ENCODE measurements around the gene EVC2.

DNA sequence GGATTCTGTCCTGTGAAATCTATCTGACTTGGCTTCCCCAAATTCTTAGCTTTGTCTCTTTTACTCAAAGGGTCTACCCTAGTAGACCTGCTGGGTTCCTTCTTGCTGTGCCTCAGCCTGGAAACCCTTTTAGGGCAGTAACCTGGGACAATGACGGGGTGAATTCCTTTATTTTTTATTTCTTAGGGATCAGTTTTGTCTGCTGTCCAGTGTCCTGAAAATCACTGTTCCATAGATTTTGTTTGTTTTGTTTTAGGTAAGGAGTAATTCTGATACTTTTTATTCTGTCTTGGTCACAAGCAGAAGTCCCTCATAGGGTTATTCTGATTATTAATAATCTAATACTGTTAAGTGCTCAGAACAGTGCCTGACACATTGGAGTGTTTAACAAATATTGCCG, 118.9 kb downstream of the EVC2 start:
- TF ChIP-seq, protein P1, sequence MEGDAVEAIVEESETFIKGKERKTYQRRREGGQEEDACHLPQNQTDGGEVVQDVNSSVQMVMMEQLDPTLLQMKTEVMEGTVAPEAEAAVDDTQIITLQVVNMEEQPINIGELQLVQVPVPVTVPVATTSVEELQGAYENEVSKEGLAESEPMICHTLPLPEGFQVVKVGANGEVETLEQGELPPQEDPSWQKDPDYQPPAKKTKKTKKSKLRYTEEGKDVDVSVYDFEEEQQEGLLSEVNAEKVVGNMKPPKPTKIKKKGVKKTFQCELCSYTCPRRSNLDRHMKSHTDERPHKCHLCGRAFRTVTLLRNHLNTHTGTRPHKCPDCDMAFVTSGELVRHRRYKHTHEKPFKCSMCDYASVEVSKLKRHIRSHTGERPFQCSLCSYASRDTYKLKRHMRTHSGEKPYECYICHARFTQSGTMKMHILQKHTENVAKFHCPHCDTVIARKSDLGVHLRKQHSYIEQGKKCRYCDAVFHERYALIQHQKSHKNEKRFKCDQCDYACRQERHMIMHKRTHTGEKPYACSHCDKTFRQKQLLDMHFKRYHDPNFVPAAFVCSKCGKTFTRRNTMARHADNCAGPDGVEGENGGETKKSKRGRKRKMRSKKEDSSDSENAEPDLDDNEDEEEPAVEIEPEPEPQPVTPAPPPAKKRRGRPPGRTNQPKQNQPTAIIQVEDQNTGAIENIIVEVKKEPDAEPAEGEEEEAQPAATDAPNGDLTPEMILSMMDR (IDR thresholded peaks at IDR 0.05), result no peak
- no peak for TF ChIP-seq ZFX (IDR thresholded peaks at IDR 0.05; ENCODE audit: borderline replicate concordance)

Measured in 22Rv1 (cell line).